8988T (cell line): ENCODE measurements around the gene ID3.
"Not testable (repeated sequence)": the region's sequence is repeated elsewhere in the genome, so short reads cannot be mapped to it uniquely, and the experiment has no call there.

Experiments used
- DNase-seq: peaks from one replicate; pipeline ENCODE4 v3.0.0; 2011

The ID3 gene

GRCh38 chr1:23546897-23547584 lies 12.3 kb downstream of the ID3 start:
- no peak for DNase-seq

DNA sequence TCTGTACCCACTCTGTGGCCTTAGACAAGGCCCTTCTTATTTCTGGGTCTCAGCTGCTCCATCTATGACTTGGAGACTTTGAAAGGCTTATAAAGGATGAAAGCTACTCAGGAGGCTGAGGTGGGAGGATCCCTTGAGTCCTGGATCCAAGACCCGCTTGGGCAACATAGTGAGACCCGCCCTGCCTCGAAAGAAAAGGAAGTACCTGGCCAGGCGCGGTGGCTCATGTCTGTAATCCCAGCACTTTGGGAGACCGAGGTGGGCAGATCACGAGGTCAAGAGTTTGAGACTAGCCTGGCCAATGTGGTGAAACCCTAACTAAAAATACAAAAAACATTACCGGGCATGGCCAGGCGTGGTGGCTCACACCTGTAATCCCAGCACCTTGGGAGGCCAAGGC lies 13.4 kb downstream of the ID3 start:
- no peak for DNase-seq

DNA sequence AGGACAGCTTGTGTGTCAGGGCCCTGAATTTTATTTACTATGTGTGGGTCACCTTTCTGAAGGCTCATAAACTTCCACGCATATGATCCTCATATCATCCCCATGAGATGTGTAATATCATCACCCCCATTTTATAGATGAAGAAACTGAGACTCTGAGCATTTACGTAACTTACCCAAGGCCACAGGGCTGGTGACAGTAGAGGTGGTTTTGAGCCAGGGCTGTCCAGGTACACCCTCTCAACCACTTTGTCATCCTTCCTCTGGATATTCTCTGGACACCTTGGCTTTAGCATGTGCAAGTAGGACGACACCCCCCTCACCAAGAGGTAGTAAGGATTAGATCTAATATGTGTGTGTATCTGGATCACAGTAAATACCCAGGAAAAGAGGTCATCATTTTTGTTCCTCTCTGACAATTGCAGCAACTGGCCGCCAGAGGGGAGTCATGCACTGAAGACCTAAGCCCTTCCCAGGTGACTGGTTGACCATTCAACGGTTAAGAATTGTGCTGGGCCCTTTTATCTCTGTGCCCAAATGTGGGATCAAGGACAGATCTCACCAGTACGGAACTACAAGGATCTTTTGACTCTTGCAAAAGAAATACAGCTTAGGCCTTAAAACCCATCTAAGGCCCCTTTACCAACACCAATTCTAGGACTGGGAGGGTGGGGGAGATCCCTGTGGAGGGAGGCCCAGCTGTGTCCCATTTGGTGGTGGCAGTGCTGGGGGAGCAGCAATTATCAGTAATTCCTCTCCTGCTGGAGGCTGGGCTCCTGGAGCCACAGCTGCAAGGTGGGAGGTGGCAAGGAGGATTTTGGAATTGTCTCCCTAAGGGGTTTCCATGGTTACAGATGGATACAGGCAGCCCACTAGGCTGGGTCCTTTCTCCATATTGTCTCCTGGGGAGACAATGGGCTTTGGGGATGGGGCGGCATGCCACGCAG lies 14.6 kb downstream of the ID3 start:
- DNase-seq: no peak

DNA sequence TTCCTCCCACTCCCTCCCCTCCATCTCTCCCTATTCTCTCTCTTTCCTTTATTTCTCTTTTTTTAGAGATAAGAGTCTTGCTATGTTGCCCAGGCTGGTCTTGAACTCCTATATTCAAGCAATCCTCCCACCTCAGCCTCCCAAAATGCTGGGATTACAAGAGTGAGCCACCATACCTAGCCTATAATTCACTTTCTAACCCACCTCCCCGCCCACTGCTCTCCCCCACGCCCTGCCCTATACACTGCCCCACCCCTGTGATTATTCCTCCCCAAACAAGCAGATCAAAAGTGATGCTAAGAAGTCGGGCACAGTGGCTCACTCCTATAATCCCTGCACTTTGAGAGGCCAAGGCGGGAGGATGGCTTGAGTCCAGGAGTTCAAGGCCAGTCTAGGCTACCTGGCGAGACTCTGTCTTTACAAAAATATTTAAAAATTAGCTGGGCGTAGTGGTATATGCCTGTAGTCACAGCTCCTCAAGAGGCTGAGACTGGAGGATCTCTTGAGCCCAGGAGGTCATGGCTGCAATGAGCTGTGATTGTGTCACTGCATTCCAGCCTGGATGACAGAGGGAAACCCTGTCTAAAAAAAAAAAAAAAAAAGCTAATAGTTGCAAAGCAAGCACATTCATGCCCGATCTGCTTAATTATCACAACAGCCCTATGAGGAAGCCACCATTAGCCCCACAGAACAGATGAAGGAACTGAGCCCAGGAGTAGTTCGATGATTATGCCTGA lies 15.4 kb downstream of the ID3 start:
- DNase-seq: no peak

DNA sequence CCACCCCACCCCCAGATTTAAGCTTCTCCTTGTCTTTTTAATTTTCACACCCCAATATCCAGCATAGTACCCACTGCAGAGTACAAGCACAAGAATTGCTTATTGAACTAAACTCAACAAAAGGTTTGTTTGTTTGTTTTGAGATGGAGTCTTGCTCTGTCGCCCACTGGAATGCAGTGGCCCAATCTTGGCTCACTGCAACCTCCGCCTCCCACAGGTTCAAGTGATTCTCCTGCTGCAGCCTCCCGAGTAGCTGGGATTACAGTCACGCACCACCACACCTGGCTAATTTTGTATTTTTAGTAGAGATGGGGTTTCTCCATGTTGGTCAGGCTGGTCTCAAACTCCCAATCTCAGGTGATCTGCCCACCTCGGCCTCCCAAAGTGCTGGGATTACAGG lies 16.4 kb downstream of the ID3 start:
- not testable (repeated sequence) for DNase-seq

GRCh38 chr1:23539698-23540266 lies 19.5 kb downstream of the ID3 start:
- DNase-seq: peak; percentile 70

GRCh38 chr1:23537296-23537973 lies 21.9 kb downstream of the ID3 start:
- no peak for DNase-seq

- DNase-seq: no peak
Observed at GRCh38 chr1:23533246-23534023, 25.9 kb downstream of the ID3 start.

DNA sequence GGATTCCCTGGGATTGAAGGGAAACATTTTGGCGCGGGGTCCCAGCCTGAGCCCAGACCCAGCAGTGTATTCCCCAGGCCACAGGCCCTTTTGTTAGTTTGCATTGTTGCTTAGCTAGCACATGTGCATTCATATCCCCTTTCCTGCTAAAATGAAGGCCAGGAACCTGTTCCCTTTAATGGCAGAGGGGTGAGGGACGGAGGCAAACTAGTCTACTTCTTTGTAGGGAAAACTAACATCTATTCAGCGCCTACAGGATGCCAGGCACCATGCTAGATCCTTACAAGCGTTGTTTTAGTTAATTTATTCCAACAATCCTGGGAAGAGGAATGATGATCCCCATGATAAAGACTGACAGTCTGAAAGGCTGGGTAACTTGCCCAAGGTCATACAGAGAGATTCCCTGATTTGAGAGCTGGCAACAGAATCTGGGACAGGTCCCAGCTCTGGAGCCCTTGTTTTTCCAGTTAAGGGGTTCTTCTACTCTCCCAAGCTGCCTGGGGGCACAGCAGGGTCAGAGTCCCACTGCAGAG lies 27.7 kb downstream of the ID3 start:
- no peak for DNase-seq

DNA sequence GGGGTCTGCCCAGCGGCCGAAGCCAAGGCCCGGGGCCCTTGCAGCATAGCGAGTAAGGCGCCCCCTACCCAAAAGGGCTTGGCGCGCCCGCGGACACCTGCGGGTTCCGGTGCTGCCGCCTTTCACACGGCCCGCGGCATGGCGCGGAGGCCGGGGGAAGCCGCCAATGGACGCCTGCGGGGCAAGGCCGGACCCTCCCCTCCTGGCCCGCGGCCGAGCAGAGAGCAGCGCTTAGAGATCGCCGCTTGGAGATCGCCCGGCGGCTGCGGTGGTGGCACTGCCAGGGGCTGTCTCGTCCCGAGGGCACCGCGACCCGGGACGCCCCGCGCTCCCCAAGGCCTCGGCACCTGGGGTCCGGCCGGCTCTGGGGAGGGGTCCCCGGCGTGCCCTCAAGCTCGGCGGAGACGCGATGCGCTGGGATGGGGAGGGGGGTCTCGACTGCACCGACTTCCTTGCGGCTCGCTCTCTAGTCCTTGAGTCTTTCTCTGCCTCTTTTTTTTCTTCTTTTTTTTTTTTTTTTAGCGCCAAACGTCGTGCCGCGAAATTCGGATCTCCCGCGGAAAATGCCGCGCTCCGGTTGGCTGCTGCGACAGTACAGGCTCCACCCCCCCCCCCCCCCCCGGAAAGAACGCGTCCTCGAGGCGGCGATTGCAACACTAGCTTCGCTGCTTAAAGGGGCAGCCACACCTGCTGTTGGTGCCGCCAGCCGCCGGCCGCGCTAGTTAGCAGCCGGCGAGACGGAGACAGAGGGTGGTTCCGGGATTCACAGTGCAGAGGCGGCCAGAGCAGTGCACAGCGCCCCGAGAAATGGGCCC lies 28.3 kb downstream of the ID3 start, which contains the start of gene E2F2:
Gene E2F2 (minus strand): TSS at position 487 of the 815 bp plus-strand sequence. CDS start 440 bp downstream, at position 47.
- peak; percentile 61 for DNase-seq

DNA sequence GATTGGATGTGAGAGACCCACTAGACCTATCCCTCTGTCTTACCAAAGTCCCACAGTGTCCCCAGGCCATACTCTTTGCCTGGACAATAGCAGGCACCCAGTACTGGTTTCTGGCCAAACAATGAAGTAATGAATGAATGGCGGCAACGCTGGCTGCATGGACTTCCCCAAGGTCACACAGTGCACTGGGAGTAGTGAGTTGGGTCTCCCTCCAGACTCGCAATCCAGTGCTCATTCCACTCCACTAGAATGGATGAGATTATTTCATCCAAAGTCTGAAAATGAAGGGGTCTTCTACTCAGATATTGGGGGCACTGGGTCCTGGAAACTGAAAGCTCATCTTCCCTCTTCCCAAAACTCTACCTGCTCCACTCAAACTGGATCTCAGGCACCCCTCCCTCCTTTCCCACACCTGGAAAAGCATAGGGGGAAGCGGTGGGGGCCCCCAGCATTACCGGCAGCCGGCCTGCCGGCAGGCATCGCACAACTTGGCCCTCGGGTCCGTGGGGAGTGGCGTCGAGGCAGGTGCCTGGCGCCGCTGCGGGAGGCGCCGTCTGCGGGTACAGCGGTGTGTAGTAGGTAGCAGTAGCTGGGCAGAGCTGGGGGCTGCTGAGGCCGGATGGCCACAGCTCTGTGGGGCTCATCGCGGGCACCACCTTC lies 29.1 kb downstream of the ID3 start:
- DNase-seq: no peak

DNA sequence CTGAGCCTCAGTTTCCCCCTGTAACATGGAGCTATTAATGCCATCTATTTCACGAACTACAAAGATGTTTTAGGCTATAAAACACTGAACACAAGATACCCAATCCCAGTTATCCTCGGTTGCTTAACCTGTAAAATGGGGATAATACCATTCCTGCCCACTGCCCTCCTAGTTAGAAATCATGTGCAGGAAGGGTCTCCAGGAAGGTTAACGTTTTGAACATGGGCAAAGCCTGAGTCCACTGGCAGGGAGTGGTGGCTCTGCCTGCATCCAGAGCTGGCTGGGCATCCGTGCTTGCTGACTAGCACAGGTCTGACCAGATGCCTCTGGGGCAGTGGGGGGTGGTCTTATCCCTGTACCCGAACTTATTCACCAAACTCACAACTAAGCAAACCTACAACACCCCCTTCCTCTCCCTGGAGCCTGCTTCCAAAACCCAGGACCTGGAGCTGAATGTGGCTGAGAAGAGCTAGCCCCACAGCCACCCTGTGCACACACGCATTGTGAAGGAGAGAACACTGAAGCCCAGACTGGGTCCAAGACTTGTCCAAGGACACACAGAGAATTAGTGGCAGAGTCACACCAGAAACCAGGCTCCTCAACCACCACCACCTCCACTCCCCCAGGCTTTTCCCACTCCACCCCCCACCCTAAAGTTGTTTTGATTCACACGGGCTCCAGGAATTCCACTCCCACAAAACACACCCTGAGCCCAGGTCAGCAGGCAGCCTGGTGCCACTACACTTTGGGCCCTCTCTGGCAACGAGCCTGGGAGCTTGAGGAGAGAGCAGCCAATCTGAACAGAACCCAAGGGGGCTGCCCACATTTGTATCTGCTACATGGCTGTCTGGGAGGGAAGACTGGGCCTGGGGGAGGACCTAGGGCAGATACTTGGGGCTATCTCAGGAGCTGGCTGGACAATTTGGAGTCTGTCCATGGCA lies 29.9 kb downstream of the ID3 start:
- DNase-seq: no peak

DNA sequence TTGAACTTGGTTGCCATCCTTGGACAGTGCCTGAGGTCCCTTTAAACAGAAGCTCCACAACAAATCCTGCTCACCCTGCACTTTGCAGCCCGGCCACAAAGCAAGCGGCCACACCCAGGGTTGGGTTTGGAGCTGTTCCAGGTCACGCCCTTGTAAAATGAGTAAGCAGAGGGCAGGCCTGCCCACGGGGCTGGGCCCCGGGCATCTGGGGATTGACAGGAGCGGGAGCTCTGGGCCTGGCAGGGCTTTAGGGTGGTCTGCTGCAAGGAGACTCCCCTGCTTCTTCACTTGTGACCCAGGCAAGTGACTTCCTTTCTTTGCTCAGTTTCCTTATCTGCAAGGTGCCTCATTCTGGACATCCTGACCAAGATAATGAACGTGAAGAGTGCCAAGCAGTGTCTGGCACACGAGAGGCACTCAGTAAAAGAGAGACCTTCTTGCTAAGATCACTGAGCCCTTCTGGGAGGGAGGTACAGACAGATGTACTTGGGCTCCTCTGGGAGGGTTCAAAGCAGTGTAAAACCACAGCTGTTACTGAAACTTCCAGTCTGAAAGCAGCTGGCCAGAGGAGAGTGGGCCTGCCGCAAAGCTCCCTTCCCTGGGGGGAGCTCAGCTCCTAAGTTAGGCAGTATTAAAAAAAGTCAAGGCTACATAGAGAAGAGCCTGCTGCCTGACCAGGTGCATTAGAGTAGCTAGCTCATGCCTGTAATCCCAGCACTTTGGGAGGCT lies 30.9 kb downstream of the ID3 start:
- peak; percentile 67 for DNase-seq

DNA sequence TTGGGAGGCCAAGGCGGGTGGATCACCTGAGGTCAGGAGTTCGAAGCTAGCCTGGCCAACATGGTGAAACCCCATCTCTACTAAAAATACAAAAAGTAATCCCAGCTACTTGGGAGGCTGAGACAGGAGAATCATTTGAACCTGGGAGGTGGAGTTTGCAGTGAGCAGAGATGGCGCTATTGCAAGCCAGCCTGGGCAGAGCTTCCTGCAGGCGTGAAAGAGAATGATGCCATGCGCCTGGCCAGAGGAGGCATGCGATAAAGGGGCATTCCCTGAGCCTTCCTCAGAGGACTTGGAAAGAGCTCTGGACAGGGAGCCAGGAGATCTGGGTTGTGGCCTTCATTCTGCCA lies 31.4 kb downstream of the ID3 start:
- DNase-seq: no peak

DNA sequence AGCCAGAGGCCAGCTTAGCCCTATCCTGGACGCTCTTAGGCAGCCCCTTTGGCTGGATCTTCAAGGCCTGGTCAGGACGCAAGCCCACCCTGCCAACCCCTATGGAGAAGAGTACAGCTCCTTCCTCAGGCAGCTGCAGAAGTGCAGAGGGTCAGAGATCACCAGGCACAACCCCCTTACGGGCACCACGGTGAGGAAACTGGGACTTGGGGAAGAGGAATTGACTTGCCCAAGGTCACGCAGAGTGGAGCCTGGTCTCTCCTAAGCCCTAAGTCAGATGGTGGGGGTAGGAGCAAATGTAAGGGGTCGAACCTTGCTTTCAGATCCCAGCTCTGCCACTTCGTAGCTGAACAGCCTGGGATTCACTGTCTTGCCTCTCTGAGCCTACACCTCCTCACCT lies 31.9 kb downstream of the ID3 start:
- DNase-seq: no peak

GRCh38 chr1:23526329-23527041 lies 32.8 kb downstream of the ID3 start:
- no peak for DNase-seq

DNA sequence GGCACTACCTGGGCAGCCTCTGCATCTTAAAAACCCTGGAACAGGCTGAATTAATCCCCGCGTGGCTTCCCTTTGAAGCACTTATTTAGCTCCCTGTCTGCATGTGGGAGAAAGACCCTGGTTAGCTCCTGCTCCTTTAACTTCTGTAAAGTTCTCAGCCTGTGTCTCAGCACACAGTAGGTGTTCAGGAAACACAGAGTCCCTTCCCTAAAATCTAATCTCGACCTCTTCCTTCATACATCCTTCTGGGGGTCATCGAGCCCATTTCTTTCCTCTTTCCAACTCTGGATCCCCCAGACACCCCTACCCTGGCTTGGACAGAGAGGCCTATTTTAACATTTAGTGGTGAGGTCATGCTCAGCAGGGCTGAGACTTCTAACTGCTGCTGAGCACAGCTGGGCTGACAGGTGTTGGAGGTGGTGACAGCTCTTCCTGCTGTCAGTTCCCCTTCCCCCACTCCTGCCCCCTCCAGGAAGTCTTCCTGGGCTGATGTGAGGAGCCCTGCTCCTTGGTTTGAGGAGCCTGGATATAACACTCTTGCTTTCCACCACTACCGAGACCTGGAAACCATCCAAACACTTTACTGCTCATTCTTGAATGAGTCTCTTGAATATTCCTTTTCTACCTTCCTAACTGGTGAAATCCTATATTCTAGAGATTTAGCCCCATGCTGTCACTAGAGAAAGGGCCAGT lies 33.6 kb downstream of the ID3 start:
- DNase-seq: no peak
